H1 (cell line): ENCODE data around the gene ASF1A. TPM values are rescaled to one million over a fixed set of nuclear protein-coding genes. Genes with fewer than 3 reads are reported as not detected.

Experiments
- CTCF ChIA-PET: fragments of 300-600 bp; sonication (Branson Sonifier 250); formaldehyde crosslinking; loops from one replicate; lab custom pipeline; 2021; ENCODE audit not compliant: partially characterized antibody; lab: Charles Lee
- POLR2A ChIA-PET: fragments of 300-600 bp; sonication (Branson Sonifier 250); formaldehyde crosslinking; loops from one replicate; lab custom pipeline; 2021; ENCODE audit warnings: inconsistent platforms; ENCODE audit not compliant: partially characterized antibody; lab: Charles Lee
- DNase-seq, 2 experiments: peaks; one replicate each; pipeline versions ENCODE4 v3.0.0 to v3.0.0-alpha.2; 2010 to 2022; ENCODE audit warnings: low spot score in 2 of 2, low read depth in 1 of 2, mixed read lengths in 1 of 2
- FAIRE-seq: peaks from 2 replicates; lab custom pipeline; 2011; peaks lifted over from hg19 to GRCh38; lab: Jason Lieb, UNC
- H2AFZ ChIP-seq: 2 replicates; pipeline ENCODE4 v1.8.1; 2012; ENCODE audit warnings: low read length, inconsistent platforms
- H2AK5ac ChIP-seq: 2 replicates; pipeline ENCODE4 v1.6.1; 2013; ENCODE audit warnings: low read depth, low read length
- H2BK120ac ChIP-seq: replicated peaks from 2 replicates; pipeline ENCODE3; 2013; ENCODE audit warnings: low read depth, low read length, inconsistent platforms
- H2BK12ac ChIP-seq: 2 replicates; pipeline ENCODE4 v1.6.1; 2013; ENCODE audit warnings: low read depth, low read length
- H2BK15ac ChIP-seq: 2 replicates; pipeline ENCODE4 v1.6.1; 2013; ENCODE audit warnings: low read length
- H2BK20ac ChIP-seq: 2 replicates; pipeline ENCODE4 v1.6.1; 2013; ENCODE audit warnings: low read length
- H2BK5ac ChIP-seq: 2 replicates; pipeline ENCODE4 v1.6.1; 2013; ENCODE audit warnings: low read depth, low read length
- H3K14ac ChIP-seq: 2 replicates; pipeline ENCODE4 v1.6.1; 2013; ENCODE audit warnings: inconsistent platforms; ENCODE audit not compliant: insufficient read length
- H3K18ac ChIP-seq: 2 replicates; pipeline ENCODE4 v1.6.1; 2013; ENCODE audit warnings: low read length; ENCODE audit errors: extremely low read depth
- H3K23ac ChIP-seq: 2 replicates; pipeline ENCODE4 v1.6.1; 2013; ENCODE audit warnings: inconsistent platforms; ENCODE audit not compliant: insufficient read length
- H3K23me2 ChIP-seq: 2 replicates; pipeline ENCODE4 v1.6.1; 2013; ENCODE audit warnings: low read depth, low read length
- H3K27ac ChIP-seq: 2 replicates; pipeline ENCODE4 v1.6.1; 2011; ENCODE audit warnings: low read depth, low read length, inconsistent platforms
- H3K27me3 ChIP-seq, 4 experiments: replicated peaks in 1 of 4; 1 replicate in 1 of 4; 2 replicates in 3 of 4; pipeline versions ENCODE4 v1.6.1 to v1.8.1; 2011 to 2013; ENCODE audit warnings: low read length in 3 of 4, mild to moderate bottlenecking in 3 of 4, inconsistent platforms in 2 of 4, mixed read lengths in 2 of 4, moderate library complexity in 1 of 4; ENCODE audit not compliant: control insufficient read depth in 3 of 4, insufficient read depth in 3 of 4; ENCODE audit errors: extremely low read depth in 1 of 4
- H3K36me3 ChIP-seq, 4 experiments: 2 replicates each; pipeline versions ENCODE4 v1.6.1 to v1.8.1; 2011 to 2013; ENCODE audit warnings: mild to moderate bottlenecking in 4 of 4, low read length in 3 of 4, moderate library complexity in 2 of 4, control low read depth in 1 of 4, inconsistent platforms in 1 of 4; ENCODE audit not compliant: insufficient read depth in 4 of 4, control insufficient read depth in 2 of 4
- H3K4ac ChIP-seq: replicated peaks from 2 replicates; pipeline ENCODE3; 2013; ENCODE audit warnings: low read length, low read depth, mixed read lengths, inconsistent platforms; ENCODE audit not compliant: insufficient read length
- H3K4me1 ChIP-seq, 4 experiments: replicated peaks in 1 of 4; 1 replicate in 1 of 4; 2 replicates in 3 of 4; pipeline versions ENCODE4 v1.6.1 to v1.8.1; 2011 to 2013; ENCODE audit warnings: low read length in 3 of 4, inconsistent platforms in 2 of 4, mixed read lengths in 1 of 4; ENCODE audit not compliant: insufficient read depth in 4 of 4, control insufficient read depth in 3 of 4
- H3K4me2 ChIP-seq, 2 experiments: 2 replicates each; pipeline versions ENCODE4 v1.6.1 to v1.8.1; 2011 to 2013; ENCODE audit warnings: low read depth in 2 of 2, low read length in 2 of 2, control low read depth in 1 of 2, inconsistent platforms in 1 of 2, mild to moderate bottlenecking in 1 of 2; ENCODE audit not compliant: insufficient read depth in 1 of 2
- H3K4me3 ChIP-seq, 4 experiments: fragments of 200-600, 300-600 bp in 1 of 4; sonication (generic), shearing (Covaris generic), sonication (Bioruptor Twin) in 1 of 4; 2 replicates each; pipeline versions ENCODE4 v1.5.1 to v1.8.1; 2011 to 2016; ENCODE audit warnings: low read length in 4 of 4, low read depth in 3 of 4, control low read depth in 2 of 4, inconsistent platforms in 2 of 4, mild to moderate bottlenecking in 2 of 4, mixed read lengths in 1 of 4, moderate library complexity in 1 of 4; ENCODE audit not compliant: insufficient read depth in 2 of 4; ENCODE audit errors: extremely low read depth in 1 of 4
- H3K56ac ChIP-seq: replicated peaks from 2 replicates; pipeline ENCODE3; 2013; ENCODE audit warnings: low read depth, mild to moderate bottlenecking, mixed read lengths, low read length, inconsistent platforms; ENCODE audit not compliant: insufficient read length
- H3K79me1 ChIP-seq: 2 replicates; pipeline ENCODE4 v1.6.1; 2013; ENCODE audit warnings: low read depth, low read length, control low read depth
- H3K79me2 ChIP-seq, 2 experiments: 2 replicates each; pipeline versions ENCODE4 v1.6.1 to v1.8.1; 2012 to 2013; ENCODE audit warnings: low read length in 2 of 2, mild to moderate bottlenecking in 2 of 2, inconsistent platforms in 1 of 2; ENCODE audit not compliant: insufficient read depth in 2 of 2, control insufficient read depth in 1 of 2
- H3K9ac ChIP-seq, 4 experiments: replicated peaks in 1 of 4; 1 replicate in 1 of 4; 2 replicates in 3 of 4; pipeline versions ENCODE4 v1.6.1 to v1.8.1; 2011 to 2013; ENCODE audit warnings: low read depth in 3 of 4, low read length in 3 of 4, control low read depth in 2 of 4, mild to moderate bottlenecking in 2 of 4, moderate library complexity in 2 of 4, inconsistent platforms in 1 of 4; ENCODE audit errors: extremely low read depth in 1 of 4
- H3K9me3 ChIP-seq, 2 experiments: 2 replicates each; pipeline versions ENCODE4 v1.6.1 to v1.8.1; 2012 to 2013; ENCODE audit warnings: mild to moderate bottlenecking in 2 of 2, moderate library complexity in 2 of 2, control low read depth in 1 of 2, inconsistent platforms in 1 of 2, low read depth in 1 of 2, low read length in 1 of 2, mixed read lengths in 1 of 2; ENCODE audit not compliant: insufficient read depth in 2 of 2
- H4K20me1 ChIP-seq, 2 experiments: replicated peaks in 1 of 2; 2 replicates each; pipeline versions ENCODE3 to v1.8.1; 2011 to 2013; ENCODE audit warnings: inconsistent platforms in 2 of 2, low read length in 2 of 2, mild to moderate bottlenecking in 1 of 2; ENCODE audit not compliant: insufficient read depth in 2 of 2, control insufficient read depth in 1 of 2
- H4K5ac ChIP-seq: 2 replicates; pipeline ENCODE4 v1.6.1; 2013; ENCODE audit warnings: low read length, low read depth, mixed read lengths, inconsistent platforms; ENCODE audit not compliant: insufficient read length
- H4K8ac ChIP-seq: 2 replicates; pipeline ENCODE4 v1.8.0; 2013; ENCODE audit warnings: mild to moderate bottlenecking, moderate library complexity, low read length, inconsistent platforms; ENCODE audit not compliant: insufficient read depth; ENCODE audit errors: extremely low read depth
- H4K91ac ChIP-seq: replicated peaks from 2 replicates; pipeline ENCODE3; 2013; ENCODE audit warnings: low read length, mixed read lengths, inconsistent platforms; ENCODE audit not compliant: insufficient read length
- BRCA1 ChIP-seq: IDR thresholded peaks from 2 replicates; pipeline ENCODE4 v1.6.1; 2012; ENCODE audit warnings: low read depth, low read length, improper control_type of control experiment
- CEBPB ChIP-seq: IDR thresholded peaks from 2 replicates; pipeline ENCODE4 v1.6.1; 2012; ENCODE audit warnings: low read depth, low read length
- E2F6 ChIP-seq: IDR thresholded peaks from 2 replicates; pipeline ENCODE4 v1.6.1; 2012; ENCODE audit warnings: inconsistent platforms
- MAFK ChIP-seq: IDR thresholded peaks from 2 replicates; pipeline ENCODE4 v1.6.1; 2012; ENCODE audit warnings: low read depth, mild to moderate bottlenecking, improper control_type of control experiment, low read length
- NRF1 ChIP-seq: IDR thresholded peaks from 2 replicates; pipeline ENCODE4 v1.6.1; 2011; ENCODE audit warnings: mild to moderate bottlenecking, low read depth, low read length, improper control_type of control experiment
- PHF8 ChIP-seq: fragments of 200-600 bp; sonication (generic); conservative IDR thresholded peaks from 2 replicates; pipeline ENCODE4 v1.7.1; 2012; ENCODE audit warnings: low read depth, mild to moderate bottlenecking, inconsistent platforms, low read length, moderate library complexity
- RBBP5 ChIP-seq: IDR thresholded peaks from 2 replicates; pipeline ENCODE4 v1.7.1; 2012; ENCODE audit warnings: low read depth, mild to moderate bottlenecking, inconsistent platforms, low read length, moderate library complexity, borderline replicate concordance
- TBP ChIP-seq: IDR thresholded peaks from 2 replicates; pipeline ENCODE4 v1.6.1; 2011; ENCODE audit warnings: low read depth, low read length, improper control_type of control experiment
- TEAD4 ChIP-seq: IDR thresholded peaks from 2 replicates; pipeline ENCODE4 v1.6.1; 2012; ENCODE audit warnings: low read depth, low read length, inconsistent platforms, mixed read lengths
- YY1 ChIP-seq: IDR thresholded peaks from 2 replicates; pipeline ENCODE4 v1.6.1; 2011; ENCODE audit warnings: low read depth, mild to moderate bottlenecking, low read length
- WGBS, 2 experiments: shearing (Covaris generic) in 1 of 2; methylation state at CpG; one replicate each; pipeline versions ENCODE4 v1.1.6 to v1.1.7; 2013 to 2015; ENCODE audit warnings: low lambda C conversion rate in 2 of 2, mixed read lengths in 2 of 2, inconsistent platforms in 1 of 2, low coverage in 1 of 2, missing lambda C conversion rate in 1 of 2; ENCODE audit not compliant: insufficient replicate concordance in 2 of 2, insufficient coverage in 1 of 2, insufficient read length in 1 of 2; ENCODE audit errors: extremely low coverage in 1 of 2, missing lambda C conversion rate in 1 of 2; 5-methylcytosine and 5-hydroxymethylcytosine counted together
- polyA plus RNA-seq, 7 experiments: library from polyadenylated mRNA; depleted of rRNA in 3 of 7; stranded (reverse) in 5 of 7; unstranded in 2 of 7; fragments of >200 nt in 5 of 7; fragments of 200-250 nt in 2 of 7; gene quantifications; 1 replicate in 5 of 7; 2 replicates in 1 of 7; 4 replicates in 1 of 7; pipeline versions ENCODE4 v1.2.1 to v1.2.3, GENCODE V29; 2011 to 2013; ENCODE audit warnings: missing spikeins in 2 of 7, mixed read lengths in 2 of 7
- total RNA-seq: library from RNA; stranded (reverse); fragmentation: NEBNext Ultra II Directional; extraction: Animal tissue kit (Norgen Biotek cat#: 25700); gene quantifications from 2 replicates; pipeline ENCODE4 v1.2.1, GENCODE V29; 2021

ASF1A gene
- total and polyA plus RNA-seq, 2 of the 8 experiments (the other 6 are each of a cell fraction or from before 2014, with no cell fraction given), result 11.4 to 50.2 TPM

GRCh38 chr6:118893064-118893806, 717 bp upstream of the ASF1A start:
- Histone ChIP-seq H4K91ac (no peak overlapping the region), H2AK5ac (no peak overlapping the region), H2BK20ac (no peak overlapping the region), H3K9ac (peak overlapping the region; percentile 86 to 95 (median 91)), H2BK12ac (no peak overlapping the region; the same call in 1 of the 2 replicates), H3K4me3 (peak overlapping the region; percentile 64 to 92 (median 76)), H3K79me2 (peaks cover 4 to 50% of the 10 kb centered on the region in 2 experiments), H3K4me1 (peaks cover 2 to 8% (median 3%) of the 10 kb centered on the region in 4 experiments; a peak in 4 of 7 replicates), H3K23ac (no peak overlapping the region), H3K4me2 (peak overlapping the region; percentile 68 to 73), H4K8ac (no peak overlapping the region), H3K79me1 (peaks cover 4% of the 10 kb centered on the region; the same call in 1 of the 2 replicates), H4K20me1 (no peaks in the 10 kb centered on the region), H3K36me3 (peaks cover 0 to 6% (median 0%) of the 10 kb centered on the region in 4 experiments; a peak in 2 of 8 replicates), H2AFZ (peak overlapping the region; percentile 98), H3K9me3 (no peaks in the 10 kb centered on the region), H3K23me2 (0 out of 2 replicates have a peak, but pooled peaks cover 3% of the 10 kb centered on the region), H2BK120ac (no peak overlapping the region), H3K14ac (no peak overlapping the region), H3K27ac (peak overlapping the region; percentile 90), H2BK5ac (peak overlapping the region; percentile 80), H4K5ac (no peak overlapping the region), H3K27me3 (no peaks in the 10 kb centered on the region), H2BK15ac (no peak overlapping the region), H3K4ac (no peak overlapping the region), H3K18ac (no peak overlapping the region; the same call in 1 of the 2 replicates), H3K56ac (peak overlapping the region; percentile 49)
- FAIRE-seq, result peak; percentile 39
- 12% methylated on average over 18 of the region's 18 CpGs; no CpG with 5 or more reads in 1 of the 2 experiments for WGBS, 2 experiments
- TF ChIP-seq TEAD4, result 0 out of 2 replicates have a peak, but pooled peaks have one; percentile 1
- TF ChIP-seq RBBP5, result no peak; the same call in 1 of the 2 replicates
- TF ChIP-seq BRCA1, result no peak
- TF ChIP-seq NRF1, result no peak
- 0 out of 2 replicates have a peak, but pooled peaks have one; percentile 8 for TF ChIP-seq CEBPB
- 0 out of 2 replicates have a peak, but pooled peaks have one; percentile 6 for TF ChIP-seq MAFK
- TF ChIP-seq YY1, result peak; percentile 90
- TF ChIP-seq E2F6, result no peak
- peak; percentile 18; the same call in 1 of the 2 replicates for TF ChIP-seq PHF8
- TF ChIP-seq TBP, result peak; percentile 56; the same call in 1 of the 2 replicates
- no peak for DNase-seq
- ChIA-PET POLR2A (interaction anchor here (1.3 to 3.1 kb wide), 5 partner anchors 9 to 242 kb away, joined by 3 to 19 read pairs (median 3); partner anchors contain the start of genes CEP85L and MCM9), CTCF (interaction anchor here (1.2 to 1.4 kb wide), 2 partner anchors 8 to 28 kb away, joined by 4 read pairs; no protein-coding TSS in a partner anchor)
